GM12801 (cell line): Measurements from ENCODE around the gene SLC35A3.

Experiments
- CTCF ChIP-seq: IDR thresholded peaks from one replicate; pipeline ENCODE4 v1.5.1; 2011; ENCODE audit warnings: control low read depth; ENCODE audit not compliant: insufficient read length; ENCODE audit errors: extremely low read depth

Gene SLC35A3

GRCh38 chr1:99969729-99970621 is at the start of gene SLC35A3:
Gene SLC35A3 (plus strand): TSS chr1:99969996. CDS start chr1:99993555, 23,559 bp downstream.
- no peak for TF ChIP-seq CTCF

GRCh38 chr1:99934801-99935200 is 35.0 kb upstream of the SLC35A3 start:
- TF ChIP-seq CTCF, result no peak

DNA sequence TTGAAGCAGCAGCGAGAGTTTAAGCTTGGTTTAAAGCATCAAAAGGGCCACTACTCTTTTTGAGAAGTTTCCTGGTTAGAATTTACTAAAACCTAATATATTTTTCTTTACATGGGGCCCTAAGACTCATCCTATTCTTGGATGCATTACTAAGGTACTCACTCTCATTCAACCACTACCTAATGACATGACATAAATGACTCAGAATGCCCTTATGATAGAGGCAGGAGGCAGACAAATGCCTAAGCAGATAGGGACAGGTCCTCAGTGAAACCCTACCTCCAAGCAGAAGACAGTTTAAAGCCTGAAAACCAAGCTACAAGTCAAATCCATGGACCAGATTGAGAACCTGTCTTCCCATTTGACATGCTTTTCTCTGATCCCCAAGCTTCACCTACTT is 34.3 kb upstream of the SLC35A3 start:
- TF ChIP-seq CTCF, result no peak

GRCh38 chr1:99936071-99936470 is 33.7 kb upstream of the SLC35A3 start:
- TF ChIP-seq CTCF, result no peak

- TF ChIP-seq CTCF, result no peak
These were observed 27.1 kb upstream of the SLC35A3 start for GRCh38 chr1:99942723-99943122.

DNA sequence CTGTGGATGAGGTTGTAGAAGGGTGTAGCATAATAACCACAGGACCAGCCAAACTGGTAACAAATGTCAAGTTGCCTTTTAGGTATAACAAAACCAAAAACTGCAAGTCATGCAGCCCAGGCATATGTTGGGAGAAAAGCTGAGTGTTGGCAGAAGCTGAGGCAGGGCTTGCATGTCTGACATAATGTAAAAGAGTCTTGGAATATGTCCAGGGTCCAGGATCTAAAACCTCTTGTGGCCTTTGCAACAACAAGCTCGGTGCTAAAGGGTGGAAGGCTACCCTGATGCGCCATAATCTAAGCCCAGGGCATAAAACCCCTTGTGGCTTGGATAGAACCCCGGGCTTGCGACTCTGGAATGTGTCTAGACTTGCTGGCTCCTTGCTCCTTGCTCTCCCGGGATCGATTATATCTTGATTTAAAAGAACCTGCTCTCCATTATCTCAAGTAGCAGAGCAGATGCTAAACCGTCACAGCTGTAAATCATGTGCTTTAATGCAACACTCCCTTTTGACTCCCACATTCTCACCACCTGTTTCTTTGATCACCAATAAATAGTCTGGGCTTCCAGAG is 26.5 kb upstream of the SLC35A3 start:
- no peak for TF ChIP-seq CTCF

DNA sequence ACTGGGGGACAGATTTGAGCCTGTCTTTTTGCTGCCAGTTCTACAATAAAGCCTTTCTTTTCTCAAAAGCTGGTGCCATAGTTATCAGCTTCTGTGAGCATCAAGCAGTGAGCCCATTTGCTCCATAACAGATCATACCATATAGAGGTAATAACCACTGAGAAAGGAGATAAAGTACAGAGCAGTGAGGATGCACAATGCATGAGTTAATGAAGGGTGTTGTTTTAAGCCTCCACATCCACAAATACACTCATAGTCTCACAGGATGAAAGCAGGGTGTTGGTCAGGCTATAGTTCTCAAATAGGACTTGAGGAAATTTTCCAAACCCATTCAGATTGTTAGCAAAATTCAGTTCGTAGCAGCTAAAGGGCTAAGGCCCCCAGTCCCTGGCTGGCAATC is 25.6 kb upstream of the SLC35A3 start:
- no peak for TF ChIP-seq CTCF
